Fibroblast of gingiva (primary cell): ENCODE measurements around the gene HNRNPCL4.
"Not testable (repeated sequence)": the region's sequence is repeated elsewhere in the genome, so short reads cannot be mapped to it uniquely, and the experiment has no call there.

Experiments
- DNase-seq: peaks from one replicate; pipeline ENCODE4 v3.0.0-alpha.2; 2011; ENCODE audit warnings: low read depth

The HNRNPCL4 gene

GRCh38 chr1:13165531-13165930 lies at the start of gene HNRNPCL4:
Gene HNRNPCL4 (minus strand): TSS chr1:13165631. CDS start chr1:13165467, 164 bp downstream.
- DNase-seq = not testable (repeated sequence)

GRCh38 chr1:13208712-13209111 lies 43.3 kb upstream of the HNRNPCL4 start:
- not testable (repeated sequence) for DNase-seq

- not testable (repeated sequence) for DNase-seq
These were observed 35.9 kb upstream of the HNRNPCL4 start, which contains the start of gene PRAMEF13 for GRCh38 chr1:13201309-13201708. Gene PRAMEF13 (minus strand): TSS chr1:13201409. CDS start chr1:13199589, 1,820 bp downstream.

GRCh38 chr1:13171548-13171947 lies 6.1 kb upstream of the HNRNPCL4 start, which contains the start of gene PRAMEF9:
Gene PRAMEF9 (plus strand): TSS chr1:13171848. CDS start chr1:13175281, 3,433 bp downstream.
- DNase-seq = not testable (repeated sequence)

- DNase-seq = not testable (repeated sequence)
These were observed 9.5 kb downstream of the HNRNPCL4 start, which contains the start of gene PRAMEF26 for GRCh38 chr1:13155909-13156308. Gene PRAMEF26 (minus strand): TSS chr1:13156009. CDS start chr1:13153095, 2,914 bp downstream.

- DNase-seq = not testable (repeated sequence)
These were observed 48.7 kb downstream of the HNRNPCL4 start, which contains the start of gene HNRNPCL2 for GRCh38 chr1:13116754-13117153. Gene HNRNPCL2 (minus strand): TSS chr1:13116854. CDS start chr1:13116400, 454 bp downstream.
